Endothelial cell (in vitro differentiated cells): Measurements from ENCODE around the gene LRP1B. TPM values are rescaled to one million over a fixed set of nuclear protein-coding genes. Genes with fewer than 3 reads are reported as not detected.

Experiments used
- DNase-seq: peaks from one replicate; pipeline ENCODE4 v3.0.0; 2021; ENCODE audit warnings: low spot score
- H3K27ac Mint-ChIP-seq: one replicate; pipeline ENCODE4 v1.8.0; 2021; ENCODE audit warnings: mixed read lengths, inconsistent platforms; ENCODE audit not compliant: unreplicated experiment
- H3K27me3 Mint-ChIP-seq: one replicate; pipeline ENCODE4 v1.8.0; 2021; ENCODE audit warnings: mild to moderate bottlenecking, moderate library complexity, mixed read lengths, inconsistent platforms; ENCODE audit not compliant: unreplicated experiment
- H3K36me3 Mint-ChIP-seq: one replicate; pipeline ENCODE4 v1.8.0; 2021; ENCODE audit warnings: mild to moderate bottlenecking, low read depth, mixed read lengths, inconsistent platforms; ENCODE audit not compliant: unreplicated experiment
- H3K4me1 Mint-ChIP-seq: one replicate; pipeline ENCODE4 v1.8.0; 2021; ENCODE audit warnings: mild to moderate bottlenecking, mixed read lengths, inconsistent platforms; ENCODE audit not compliant: unreplicated experiment
- H3K4me3 Mint-ChIP-seq: one replicate; pipeline ENCODE4 v1.8.0; 2021; ENCODE audit warnings: mild to moderate bottlenecking, mixed read lengths, inconsistent platforms; ENCODE audit not compliant: unreplicated experiment
- H3K9me3 Mint-ChIP-seq: one replicate; pipeline ENCODE4 v1.8.0; 2021; ENCODE audit warnings: mixed read lengths, inconsistent platforms; ENCODE audit not compliant: unreplicated experiment
- total RNA-seq: library from RNA; stranded (reverse); fragmentation: NEBNext Ultra II Directional; extraction: Animal tissue kit (Norgen Biotek cat#: 25700); gene quantifications from one replicate; pipeline ENCODE4 v1.2.1, GENCODE V29; 2021; ENCODE audit not compliant: unreplicated experiment
- TF ChIP-seq, protein P1 (sequence below): fragments of 200-600 bp; sonication (generic); IDR thresholded peaks from one replicate; pipeline ENCODE4 v1.5.0; 2021; ENCODE audit warnings: antibody characterized with exemption; ENCODE audit not compliant: unreplicated experiment

Gene LRP1B
- total RNA-seq, 1 donor from 2014 or later, result 1.4 TPM

DNA sequence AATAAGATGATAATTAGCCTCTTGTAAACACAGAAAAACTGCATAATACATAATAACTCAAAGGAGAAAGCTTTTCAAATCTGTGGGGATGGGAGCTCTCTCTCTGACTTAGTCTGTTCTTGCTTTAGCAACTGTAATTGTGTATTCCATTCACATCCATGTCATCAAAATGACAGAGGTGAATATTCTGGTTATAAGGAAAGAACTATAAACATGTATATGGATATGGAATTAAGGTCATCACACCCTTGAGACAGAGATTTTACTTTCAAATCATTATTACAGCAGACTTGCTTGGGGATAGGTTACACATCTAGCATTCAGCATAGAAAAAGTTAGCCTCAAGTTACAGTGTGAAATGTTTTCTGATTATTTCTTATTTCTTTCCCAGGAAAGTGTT is 497.7 kb downstream of the LRP1B start:
- Mint-ChIP-seq H3K4me3 (no peak overlapping the region), H3K4me1 (peaks cover 14% of the 10 kb centered on the region), H3K36me3 (no peaks in the 10 kb centered on the region), H3K27me3 (no peaks in the 10 kb centered on the region), H3K9me3 (no peaks in the 10 kb centered on the region), H3K27ac (no peak overlapping the region)
- DNase-seq, result no peak
- TF ChIP-seq, protein P1, sequence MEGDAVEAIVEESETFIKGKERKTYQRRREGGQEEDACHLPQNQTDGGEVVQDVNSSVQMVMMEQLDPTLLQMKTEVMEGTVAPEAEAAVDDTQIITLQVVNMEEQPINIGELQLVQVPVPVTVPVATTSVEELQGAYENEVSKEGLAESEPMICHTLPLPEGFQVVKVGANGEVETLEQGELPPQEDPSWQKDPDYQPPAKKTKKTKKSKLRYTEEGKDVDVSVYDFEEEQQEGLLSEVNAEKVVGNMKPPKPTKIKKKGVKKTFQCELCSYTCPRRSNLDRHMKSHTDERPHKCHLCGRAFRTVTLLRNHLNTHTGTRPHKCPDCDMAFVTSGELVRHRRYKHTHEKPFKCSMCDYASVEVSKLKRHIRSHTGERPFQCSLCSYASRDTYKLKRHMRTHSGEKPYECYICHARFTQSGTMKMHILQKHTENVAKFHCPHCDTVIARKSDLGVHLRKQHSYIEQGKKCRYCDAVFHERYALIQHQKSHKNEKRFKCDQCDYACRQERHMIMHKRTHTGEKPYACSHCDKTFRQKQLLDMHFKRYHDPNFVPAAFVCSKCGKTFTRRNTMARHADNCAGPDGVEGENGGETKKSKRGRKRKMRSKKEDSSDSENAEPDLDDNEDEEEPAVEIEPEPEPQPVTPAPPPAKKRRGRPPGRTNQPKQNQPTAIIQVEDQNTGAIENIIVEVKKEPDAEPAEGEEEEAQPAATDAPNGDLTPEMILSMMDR, result no peak

- TF ChIP-seq, protein P1, result no peak
- Mint-ChIP-seq H3K36me3 (no peaks in the 10 kb centered on the region), H3K27ac (peak overlapping the region; percentile 22), H3K27me3 (no peaks in the 10 kb centered on the region), H3K4me3 (no peak overlapping the region), H3K9me3 (no peaks in the 10 kb centered on the region), H3K4me1 (peaks cover 14% of the 10 kb centered on the region)
- no peak for DNase-seq
Observed at GRCh38 chr2:141630407-141630930, 500.3 kb downstream of the LRP1B start.

DNA sequence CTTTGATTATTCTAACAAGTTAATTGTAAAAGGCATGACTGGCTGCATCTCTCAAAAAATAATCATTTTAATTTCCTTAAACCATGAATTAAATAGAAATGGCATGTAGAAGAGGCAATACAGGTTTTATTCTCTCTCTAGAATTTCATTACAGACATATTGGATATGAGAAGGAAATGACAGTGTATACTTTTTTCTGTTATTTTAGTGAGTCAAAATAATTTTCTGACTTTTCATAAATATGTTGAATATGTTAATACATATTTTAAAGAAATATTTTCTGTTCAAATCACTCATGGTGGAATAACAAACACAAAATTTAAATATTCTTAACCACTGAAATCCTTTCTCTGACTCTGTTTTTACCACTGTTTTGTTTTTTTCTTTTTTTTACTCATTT is 510.4 kb downstream of the LRP1B start:
- Mint-ChIP-seq H3K4me3 (no peak overlapping the region), H3K4me1 (no peaks in the 10 kb centered on the region), H3K36me3 (no peaks in the 10 kb centered on the region), H3K9me3 (no peaks in the 10 kb centered on the region), H3K27me3 (no peaks in the 10 kb centered on the region), H3K27ac (no peak overlapping the region)
- no peak for DNase-seq
- TF ChIP-seq, protein P1, result no peak

- Mint-ChIP-seq H3K27me3 (no peaks in the 10 kb centered on the region), H3K27ac (no peak overlapping the region), H3K4me3 (no peak overlapping the region), H3K4me1 (no peaks in the 10 kb centered on the region), H3K36me3 (no peaks in the 10 kb centered on the region), H3K9me3 (no peaks in the 10 kb centered on the region)
- DNase-seq, result no peak
- TF ChIP-seq, protein P1, result no peak
Observed at GRCh38 chr2:141618457-141618856, 512.4 kb downstream of the LRP1B start.

DNA sequence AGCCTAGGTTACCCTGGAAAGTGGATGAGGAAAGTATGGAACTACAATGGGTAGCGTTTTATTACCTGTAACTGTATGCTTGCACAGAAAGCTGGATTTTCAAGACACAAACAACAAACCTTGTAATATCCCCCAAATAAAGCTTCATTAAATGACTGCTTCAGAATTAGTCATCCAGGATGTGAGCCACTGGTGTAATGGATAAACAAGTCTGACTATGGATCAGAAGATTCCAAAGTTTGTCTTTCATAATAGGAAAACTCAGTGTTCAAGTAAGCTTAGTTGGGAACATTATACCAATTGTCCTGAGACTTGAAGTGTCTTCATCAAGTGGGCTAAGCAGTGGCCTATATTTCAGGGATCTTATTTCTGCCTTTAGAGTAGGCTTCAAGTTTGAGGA is 518.8 kb downstream of the LRP1B start:
- Mint-ChIP-seq H3K27ac (no peak overlapping the region), H3K27me3 (no peaks in the 10 kb centered on the region), H3K36me3 (no peaks in the 10 kb centered on the region), H3K4me3 (no peak overlapping the region), H3K9me3 (no peaks in the 10 kb centered on the region), H3K4me1 (peaks cover 12% of the 10 kb centered on the region)
- no peak for DNase-seq
- TF ChIP-seq, protein P1, result no peak
